ENCODE measurements around the gene ZNF423. TPM values are rescaled to one million over a fixed set of nuclear protein-coding genes. Genes with fewer than 3 reads are reported as not detected.

ZNF423 gene
- total and polyA plus RNA-seq, 2 of the 13 experiments (the other 11 are each of a cell fraction or from before 2014, with no cell fraction given), result 0.07 to 0.31 TPM

DNA sequence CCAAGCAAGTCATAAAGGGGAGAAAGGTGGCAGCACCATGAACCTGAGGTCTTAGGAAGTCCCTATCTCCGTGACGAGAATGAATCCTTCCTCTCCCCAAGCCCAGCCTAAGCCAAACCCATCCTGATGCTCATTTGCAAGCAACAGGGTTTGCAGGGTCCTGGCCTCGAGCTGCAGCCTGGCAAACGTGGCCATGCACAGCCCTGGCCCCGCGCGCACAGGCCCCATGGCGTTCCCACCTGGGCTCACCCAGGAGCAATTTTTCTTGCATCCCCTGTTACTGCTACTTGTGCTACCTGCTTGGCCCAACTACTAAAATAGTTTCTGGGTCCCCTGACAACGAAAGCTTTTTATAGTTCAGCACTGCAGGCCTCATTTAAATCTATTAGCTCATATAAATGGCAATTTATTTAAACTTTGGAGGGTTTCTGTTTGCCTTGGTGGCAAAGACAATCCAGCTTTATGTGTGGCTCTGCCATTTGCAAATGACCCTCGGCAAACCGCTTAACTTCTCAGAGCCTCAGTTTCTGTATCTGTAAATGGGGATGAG lies 340.8 kb downstream of the ZNF423 start:
- ChIA-PET CTCF (ENCODE audit: low intra/inter-chr PET ratio, low total read pairs) (no interaction called here), POLR2A (no interaction called here)
- no peaks in the 10 kb centered on the region for H3K9me3 ChIP-seq (ENCODE audit: low read length)
- TF ChIP-seq, protein P1, sequence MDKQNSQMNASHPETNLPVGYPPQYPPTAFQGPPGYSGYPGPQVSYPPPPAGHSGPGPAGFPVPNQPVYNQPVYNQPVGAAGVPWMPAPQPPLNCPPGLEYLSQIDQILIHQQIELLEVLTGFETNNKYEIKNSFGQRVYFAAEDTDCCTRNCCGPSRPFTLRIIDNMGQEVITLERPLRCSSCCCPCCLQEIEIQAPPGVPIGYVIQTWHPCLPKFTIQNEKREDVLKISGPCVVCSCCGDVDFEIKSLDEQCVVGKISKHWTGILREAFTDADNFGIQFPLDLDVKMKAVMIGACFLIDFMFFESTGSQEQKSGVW (CRISPR knock-in tag; IDR thresholded peaks at IDR 0.05; ENCODE audit: borderline replicate concordance), result no peak
- no peak for TF ChIP-seq ZNF468 (CRISPR knock-in tag; IDR thresholded peaks at IDR 0.05)
- H4K20me1 ChIP-seq (ENCODE audit: insufficient read depth, low read length), result no peaks in the 10 kb centered on the region
- FAIRE-seq (no peak), DNase-seq (ENCODE audit: low spot score) (no peak), ATAC-seq (no peak)
- no TSS peak for BruUV-seq (replicated peaks)
- WGBS (ENCODE audit: low lambda C conversion rate), result 36% methylated on average over 10 of the region's 11 CpGs
- no peak overlapping the region for H3K4me2 ChIP-seq (ENCODE audit: low read depth, low read length)
- no peak overlapping the region for H2AFZ ChIP-seq (ENCODE audit: low read length)
- no peaks in the 10 kb centered on the region for H3K4me1 ChIP-seq (ENCODE audit: insufficient read depth, low read length)
- H3K36me3 ChIP-seq (replicated peaks in 1 of 2; ENCODE audit: control insufficient read depth in 1 of 2, insufficient read depth in 2 of 2, low read length in 2 of 2), result no peaks in the 10 kb centered on the region
- in situ Hi-C loops (cut with HindIII; ENCODE audit: extremely low pct_ligation_motif_present, low pct_unique_long_range_greater_than_20kb), result no loop called here
- no peaks in the 10 kb centered on the region for H3K79me2 ChIP-seq (ENCODE audit: insufficient read depth, low read length)
- no peak overlapping the region for H3K27ac ChIP-seq (ENCODE audit: extremely low read length, insufficient read depth, low read length)
- intact Hi-C loops (cut with micrococcal nuclease; ENCODE audit: unreplicated experiment), result no loop called here
- peaks cover 2 to 12% of the 10 kb centered on the region in 2 experiments; a peak in 2 of 5 replicates for H3K27me3 ChIP-seq (ENCODE audit: control insufficient read depth in 1 of 2, insufficient read depth in 2 of 2, low read length in 2 of 2)
- no peak overlapping the region for H3K9ac ChIP-seq (ENCODE audit: insufficient read depth, low read depth, low read length)
- no peak overlapping the region for H3K4me3 ChIP-seq (replicated peaks in 1 of 3; ENCODE audit: insufficient read depth in 1 of 3, low read depth in 2 of 3, low read length in 3 of 3)

DNA sequence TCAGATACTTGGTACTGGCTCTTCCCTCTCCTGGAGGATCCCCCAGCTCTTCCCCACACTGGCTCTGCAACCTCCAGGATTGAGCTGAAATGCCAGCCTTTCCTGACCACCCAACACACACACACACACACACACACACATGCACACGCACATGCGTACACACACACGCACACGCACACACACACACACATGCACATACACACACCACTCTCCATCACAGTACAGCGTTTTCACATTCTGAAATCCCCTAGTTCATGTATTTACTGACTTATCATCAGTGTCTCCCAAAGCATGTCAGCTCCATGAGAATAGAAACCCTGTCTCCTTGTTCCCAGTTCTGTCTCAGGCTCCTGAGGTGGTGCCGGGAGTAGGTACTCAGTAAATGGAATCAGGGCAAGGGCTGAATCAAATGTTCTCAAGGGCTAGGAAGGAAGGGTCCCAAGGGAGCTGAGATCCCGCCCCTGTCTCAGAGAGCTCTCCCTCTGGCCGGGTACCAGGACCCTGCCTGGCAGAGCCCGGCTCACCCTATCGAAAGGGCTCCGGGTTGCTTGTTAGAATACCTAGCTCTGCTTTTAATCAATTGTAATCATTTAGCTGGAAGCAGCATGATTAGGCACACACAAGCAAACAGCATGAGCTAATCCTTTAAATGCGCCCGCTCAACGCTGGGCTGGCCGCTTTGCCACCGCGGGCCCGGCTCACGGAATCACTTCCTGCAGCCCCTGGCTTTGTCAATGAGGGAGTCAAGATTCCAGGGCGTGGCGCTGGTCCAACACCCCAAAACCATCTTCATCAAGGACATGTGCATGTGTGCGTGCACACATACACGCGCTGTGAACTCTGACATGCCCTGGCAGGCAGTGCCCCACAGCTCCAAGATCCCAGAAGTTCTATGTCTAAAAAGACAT lies 341.6 kb downstream of the ZNF423 start:
- no peaks in the 10 kb centered on the region for H4K20me1 ChIP-seq (ENCODE audit: insufficient read depth, low read length)
- TF ChIP-seq, protein P2, sequence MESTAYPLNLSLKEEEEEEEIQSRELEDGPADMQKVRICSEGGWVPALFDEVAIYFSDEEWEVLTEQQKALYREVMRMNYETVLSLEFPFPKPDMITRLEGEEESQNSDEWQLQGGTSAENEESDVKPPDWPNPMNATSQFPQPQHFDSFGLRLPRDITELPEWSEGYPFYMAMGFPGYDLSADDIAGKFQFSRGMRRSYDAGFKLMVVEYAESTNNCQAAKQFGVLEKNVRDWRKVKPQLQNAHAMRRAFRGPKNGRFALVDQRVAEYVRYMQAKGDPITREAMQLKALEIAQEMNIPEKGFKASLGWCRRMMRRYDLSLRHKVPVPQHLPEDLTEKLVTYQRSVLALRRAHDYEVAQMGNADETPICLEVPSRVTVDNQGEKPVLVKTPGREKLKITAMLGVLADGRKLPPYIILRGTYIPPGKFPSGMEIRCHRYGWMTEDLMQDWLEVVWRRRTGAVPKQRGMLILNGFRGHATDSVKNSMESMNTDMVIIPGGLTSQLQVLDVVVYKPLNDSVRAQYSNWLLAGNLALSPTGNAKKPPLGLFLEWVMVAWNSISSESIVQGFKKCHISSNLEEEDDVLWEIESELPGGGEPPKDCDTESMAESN (CRISPR knock-in tag; conservative IDR thresholded peaks at IDR 0.05), result no peak
- no peak for TF ChIP-seq IKZF4 (CRISPR knock-in tag; IDR thresholded peaks at IDR 0.05; ENCODE audit: borderline replicate concordance, low read depth, not compliant biosample characterization)
- TF ChIP-seq, protein P3, sequence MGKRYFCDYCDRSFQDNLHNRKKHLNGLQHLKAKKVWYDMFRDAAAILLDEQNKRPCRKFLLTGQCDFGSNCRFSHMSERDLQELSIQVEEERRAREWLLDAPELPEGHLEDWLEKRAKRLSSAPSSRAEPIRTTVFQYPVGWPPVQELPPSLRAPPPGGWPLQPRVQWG (CRISPR knock-in tag; IDR thresholded peaks at IDR 0.05; ENCODE audit: borderline replicate concordance, low read depth), result no peak
- no peak for TF ChIP-seq SP5 (CRISPR knock-in tag; IDR thresholded peaks at IDR 0.05; ENCODE audit: borderline replicate concordance, low read depth)
- no peak for TF ChIP-seq KMT2A (CRISPR knock-in tag; IDR thresholded peaks at IDR 0.05)
- TF ChIP-seq, protein P4, sequence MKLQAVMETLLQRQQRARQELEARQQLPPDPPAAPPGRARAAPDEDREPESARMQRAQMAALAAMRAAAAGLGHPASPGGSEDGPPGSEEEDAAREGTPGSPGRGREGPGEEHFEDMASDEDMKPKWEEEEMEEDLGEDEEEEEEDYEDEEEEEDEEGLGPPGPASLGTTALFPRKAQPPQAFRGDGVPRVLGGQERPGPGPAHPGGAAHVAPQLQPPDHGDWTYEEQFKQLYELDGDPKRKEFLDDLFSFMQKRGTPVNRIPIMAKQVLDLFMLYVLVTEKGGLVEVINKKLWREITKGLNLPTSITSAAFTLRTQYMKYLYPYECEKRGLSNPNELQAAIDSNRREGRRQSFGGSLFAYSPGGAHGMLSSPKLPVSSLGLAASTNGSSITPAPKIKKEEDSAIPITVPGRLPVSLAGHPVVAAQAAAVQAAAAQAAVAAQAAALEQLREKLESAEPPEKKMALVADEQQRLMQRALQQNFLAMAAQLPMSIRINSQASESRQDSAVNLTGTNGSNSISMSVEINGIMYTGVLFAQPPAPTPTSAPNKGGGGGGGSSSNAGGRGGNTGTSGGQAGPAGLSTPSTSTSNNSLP (IDR thresholded peaks at IDR 0.05; ENCODE audit: low read depth, low read length), result no peak
- TF ChIP-seq ZBTB1 (CRISPR knock-in tag; IDR thresholded peaks at IDR 0.05; ENCODE audit: borderline replicate concordance), result no peak
- TF ChIP-seq NCOA2 (CRISPR knock-in tag; IDR thresholded peaks at IDR 0.05), result no peak
- TF ChIP-seq ZNF484 (CRISPR knock-in tag; IDR thresholded peaks at IDR 0.05; ENCODE audit: borderline replicate concordance, low read depth), result no peak

More for the DNA sequence above, 341.6 kb downstream of the ZNF423 start:
- Histone ChIP-seq H2AFZ (ENCODE audit: low read length) (no peak overlapping the region), H3K79me2 (ENCODE audit: insufficient read depth, low read length) (no peaks in the 10 kb centered on the region), H3K4me2 (ENCODE audit: low read depth, low read length) (no peak overlapping the region), H3K36me3 (replicated peaks in 1 of 2; ENCODE audit: control insufficient read depth in 1 of 2, insufficient read depth in 2 of 2, low read length in 2 of 2) (no peaks in the 10 kb centered on the region), H3K27ac (ENCODE audit: extremely low read length, insufficient read depth, low read length) (no peak overlapping the region), H3K9me3 (ENCODE audit: low read length) (no peaks in the 10 kb centered on the region), H3K27me3 (ENCODE audit: control insufficient read depth in 1 of 2, insufficient read depth in 2 of 2, low read length in 2 of 2) (peaks cover 2 to 12% of the 10 kb centered on the region in 2 experiments; a peak in 2 of 5 replicates), H3K4me3 (replicated peaks in 1 of 3; ENCODE audit: insufficient read depth in 1 of 3, low read depth in 2 of 3, low read length in 3 of 3) (no peak overlapping the region), H3K9ac (ENCODE audit: insufficient read depth, low read depth, low read length) (no peak overlapping the region), H3K4me1 (ENCODE audit: insufficient read depth, low read length) (no peaks in the 10 kb centered on the region)
- ATAC-seq, result no peak
- ChIA-PET CTCF (ENCODE audit: low intra/inter-chr PET ratio, low total read pairs) (no interaction called here), POLR2A (no interaction called here)
- BruUV-seq (replicated peaks), result no TSS peak
- in situ Hi-C loops (cut with HindIII; ENCODE audit: extremely low pct_ligation_motif_present, low pct_unique_long_range_greater_than_20kb) (no loop called here), intact Hi-C loops (cut with micrococcal nuclease; ENCODE audit: unreplicated experiment) (no loop called here)
- no peak for DNase-seq (ENCODE audit: low spot score)
- no peak for FAIRE-seq
- WGBS (ENCODE audit: low lambda C conversion rate), result 60% methylated on average over 24 of the region's 24 CpGs

All from HepG2 (cell line).